Thyroid gland (tissue), 4 donors: ENCODE data around the gene TBCD. TPM values are rescaled to one million over a fixed set of nuclear protein-coding genes. Genes with fewer than 3 reads are reported as not detected.

ENCODE experiments used
- DNase-seq, 2 donors: peaks; one replicate each; pipeline ENCODE4 v3.0.0-alpha.2; 2019
- H3K27ac ChIP-seq, 3 donors: fragments of 200-600 bp; sonication (generic); 1 replicate in 2 of 3; 2 replicates in 1 of 3; pipeline ENCODE4 v1.5.1; 2016 to 2019; ENCODE audit warnings: mild to moderate bottlenecking in 1 of 3, moderate library complexity in 1 of 3
- H3K27me3 ChIP-seq: fragments of 200-600 bp; sonication (generic); one replicate; pipeline ENCODE4 v1.5.1; 2019
- H3K36me3 ChIP-seq, 2 donors: fragments of 200-600 bp; sonication (generic); one replicate each; pipeline ENCODE4 v1.5.1; 2016 to 2019
- H3K4me1 ChIP-seq, 2 donors: fragments of 200-600 bp; sonication (generic); one replicate each; pipeline ENCODE4 v1.5.1; 2017 to 2019
- H3K4me3 ChIP-seq, 3 donors: fragments of 200-600 bp; sonication (generic); replicated peaks in 1 of 3; 1 replicate in 2 of 3; 2 replicates in 1 of 3; pipeline ENCODE4 v1.5.1; 2016; ENCODE audit warnings: mild to moderate bottlenecking in 1 of 3
- H3K9me3 ChIP-seq: fragments of 200-600 bp; sonication (generic); one replicate; pipeline ENCODE4 v1.5.1; 2017
- CTCF ChIP-seq, 6 experiments: fragments of 200-600 bp in 3 of 6; fragments of 450-650 bp in 3 of 6; sonication (generic) in 3 of 6; IDR thresholded peaks; one replicate each; pipeline ENCODE4 v1.5.1; 2016 to 2019; ENCODE audit warnings: antibody characterized with exemption in 6 of 6, mild to moderate bottlenecking in 2 of 6, inconsistent platforms in 1 of 6, moderate library complexity in 1 of 6
- POLR2A ChIP-seq, 2 donors: fragments of 450-650 bp; IDR thresholded peaks; one replicate each; pipeline ENCODE4 v1.6.1; 2017; ENCODE audit warnings: antibody characterized with exemption in 2 of 2, mild to moderate bottlenecking in 2 of 2, moderate library complexity in 1 of 2
- WGBS, 2 donors: methylation state at CpG; one replicate each; pipeline ENCODE4 v1.1.5; 2017; 5-methylcytosine and 5-hydroxymethylcytosine counted together
- intact Hi-C: fragments of 100-400 bp; cut with DNase I; formaldehyde crosslinking; loops from one replicate; pipeline ENCODE4 v1.15.1; 2023
- total RNA-seq, 4 donors: library from RNA; depleted of rRNA; stranded (reverse); fragments of >200 nt; gene quantifications; one replicate each; pipeline ENCODE4 v1.2.3, GENCODE V29; 2016

Gene TBCD
- total RNA-seq, 4 donors from 2014 or later = 72.6 to 85.9 (median 79.6) TPM

GRCh38 chr17:82797061-82797460 lies 45.2 kb downstream of the TBCD start:
- DNase-seq = no peak
- intact Hi-C loops = no loop called here
- WGBS, 2 donors = 94 to 97% methylated on average over 9 of the region's 9 CpGs
- TF ChIP-seq CTCF (IDR thresholded peaks at IDR 0.05) (no peak), POLR2A (IDR thresholded peaks at IDR 0.05) (no peak)
- Histone ChIP-seq H3K36me3 (no peaks in the 10 kb centered on the region), H3K4me1 (no peaks in the 10 kb centered on the region), H3K27ac (no peak overlapping the region), H3K27me3 (no peaks in the 10 kb centered on the region), H3K9me3 (no peaks in the 10 kb centered on the region), H3K4me3 (no peak overlapping the region)

GRCh38 chr17:82798752-82799151 lies 46.9 kb downstream of the TBCD start:
- H3K36me3 ChIP-seq = no peaks in the 10 kb centered on the region
- TF ChIP-seq CTCF (IDR thresholded peaks at IDR 0.05) (no peak), POLR2A (IDR thresholded peaks at IDR 0.05) (no peak)
- H3K9me3 ChIP-seq = no peaks in the 10 kb centered on the region
- no peaks in the 10 kb centered on the region for H3K4me1 ChIP-seq
- WGBS, 2 donors = 97% methylated on average over 7 of the region's 7 CpGs
- DNase-seq = no peak
- no peak overlapping the region for H3K4me3 ChIP-seq
- H3K27me3 ChIP-seq = no peaks in the 10 kb centered on the region
- H3K27ac ChIP-seq = no peak overlapping the region
- intact Hi-C loops = no loop called here

- H3K9me3 ChIP-seq = no peaks in the 10 kb centered on the region
- no peaks in the 10 kb centered on the region for H3K27me3 ChIP-seq
- no peaks in the 10 kb centered on the region for H3K36me3 ChIP-seq
- H3K4me3 ChIP-seq = no peak overlapping the region
- no peak overlapping the region for H3K27ac ChIP-seq
- no peak for DNase-seq
- 96 to 97% methylated on average over 16 of the region's 16 CpGs for WGBS, 2 donors
- H3K4me1 ChIP-seq = no peaks in the 10 kb centered on the region
- intact Hi-C loops = no loop called here
- TF ChIP-seq CTCF (IDR thresholded peaks at IDR 0.05) (no peak), POLR2A (IDR thresholded peaks at IDR 0.05) (no peak)
Observed at GRCh38 chr17:82799591-82799990, 47.7 kb downstream of the TBCD start.

DNA sequence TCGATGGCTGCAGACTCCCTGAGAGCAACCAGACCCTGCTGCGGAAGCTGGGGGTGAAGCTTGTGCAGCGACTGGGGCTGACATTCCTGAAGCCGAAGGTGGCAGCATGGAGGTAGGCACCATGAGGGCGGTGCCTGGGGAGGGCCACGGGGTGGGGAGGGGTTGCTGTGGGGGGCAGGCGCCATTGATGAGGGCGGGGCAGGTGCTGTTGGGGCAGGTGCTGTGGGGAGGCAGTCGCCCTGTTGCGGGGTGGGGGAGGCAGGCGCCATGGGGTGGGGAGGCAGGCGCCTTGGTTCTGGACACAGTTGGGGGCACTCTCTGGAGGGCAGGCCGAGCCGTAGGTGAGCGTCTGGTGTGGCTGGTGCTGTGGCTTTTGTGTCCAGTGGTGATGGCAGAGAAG lies 49.0 kb downstream of the TBCD start:
- Histone ChIP-seq H3K27ac (no peak overlapping the region), H3K36me3 (no peaks in the 10 kb centered on the region), H3K4me3 (no peak overlapping the region), H3K4me1 (no peaks in the 10 kb centered on the region), H3K27me3 (no peaks in the 10 kb centered on the region), H3K9me3 (no peaks in the 10 kb centered on the region)
- intact Hi-C loops = no loop called here
- TF ChIP-seq POLR2A (IDR thresholded peaks at IDR 0.05) (no peak), CTCF (IDR thresholded peaks at IDR 0.05) (no peak)
- WGBS, 2 donors = 99% methylated on average over 10 to 13 of the region's 15 CpGs
- DNase-seq = no peak

GRCh38 chr17:82801377-82801970 lies 49.6 kb downstream of the TBCD start:
- intact Hi-C loops = no loop called here
- no peak for TF ChIP-seq CTCF (IDR thresholded peaks at IDR 0.05)
- TF ChIP-seq POLR2A (IDR thresholded peaks at IDR 0.05) = no peak
- H3K9me3 ChIP-seq = no peaks in the 10 kb centered on the region

More at GRCh38 chr17:82801377-82801970, 49.6 kb downstream of the TBCD start:
- WGBS, 2 donors = 94 to 97% methylated on average over 63 of the region's 63 CpGs
- Histone ChIP-seq H3K36me3 (no peaks in the 10 kb centered on the region), H3K27ac (no peak overlapping the region), H3K27me3 (no peaks in the 10 kb centered on the region), H3K4me1 (no peaks in the 10 kb centered on the region), H3K4me3 (no peak overlapping the region)
- DNase-seq = no peak
